GM23248 (cell line): ENCODE measurements around the gene UBE3D. TPM values are rescaled to one million over a fixed set of nuclear protein-coding genes. Genes with fewer than 3 reads are reported as not detected.

Experiments used
- DNase-seq: peaks from one replicate; pipeline ENCODE4 v3.0.0-alpha.2; 2015
- H2AFZ ChIP-seq: fragments of 200-600 bp; sonication (generic); 2 replicates; pipeline ENCODE4 v1.6.1; 2016; ENCODE audit warnings: antibody characterized with exemption
- H3F3A ChIP-seq: fragments of 200-600 bp; sonication (generic); 2 replicates; pipeline ENCODE4 v1.6.1; 2016; ENCODE audit warnings: mild to moderate bottlenecking, antibody characterized with exemption, mixed run types; ENCODE audit not compliant: insufficient read depth
- H3K27ac ChIP-seq: fragments of 200-600 bp; sonication (generic); 2 replicates; pipeline ENCODE4 v1.5.1; 2016; ENCODE audit warnings: mild to moderate bottlenecking
- H3K27me3 ChIP-seq: fragments of 200-600 bp; sonication (generic); replicated peaks from 2 replicates; pipeline ENCODE4 v1.6.1; 2016; ENCODE audit warnings: mild to moderate bottlenecking; ENCODE audit not compliant: insufficient read depth
- H3K36me3 ChIP-seq: fragments of 200-600 bp; sonication (generic); 2 replicates; pipeline ENCODE4 v1.6.1; 2016; ENCODE audit warnings: low read depth, mild to moderate bottlenecking
- H3K4me1 ChIP-seq: fragments of 200-600 bp; sonication (generic); 2 replicates; pipeline ENCODE4 v1.6.1; 2016; ENCODE audit warnings: mild to moderate bottlenecking; ENCODE audit not compliant: insufficient read depth
- H3K4me2 ChIP-seq: fragments of 200-600 bp; sonication (generic); one replicate; pipeline ENCODE4 v1.6.1; 2016; ENCODE audit warnings: mild to moderate bottlenecking; ENCODE audit not compliant: unreplicated experiment
- H3K4me3 ChIP-seq: fragments of 200-600 bp; sonication (generic); 2 replicates; pipeline ENCODE4 v1.5.1; 2016; ENCODE audit warnings: mild to moderate bottlenecking
- H3K79me2 ChIP-seq: fragments of 200-600 bp; sonication (generic); 2 replicates; pipeline ENCODE4 v1.6.1; 2016; ENCODE audit warnings: mild to moderate bottlenecking; ENCODE audit not compliant: insufficient read depth
- H3K9ac ChIP-seq: fragments of 200-600 bp; sonication (generic); 2 replicates; pipeline ENCODE4 v1.6.1; 2016; ENCODE audit warnings: mild to moderate bottlenecking
- H3K9me2 ChIP-seq: fragments of 200-600 bp; sonication (generic); 2 replicates; pipeline ENCODE4 v1.6.1; 2016; ENCODE audit warnings: mixed run types, mild to moderate bottlenecking, moderate library complexity; ENCODE audit not compliant: insufficient read depth
- H3K9me3 ChIP-seq: fragments of 200-600 bp; sonication (generic); one replicate; pipeline ENCODE4 v1.6.1; 2017; ENCODE audit warnings: low read depth
- H4K20me1 ChIP-seq: fragments of 200-600 bp; sonication (generic); 2 replicates; pipeline ENCODE4 v1.6.0; 2016; ENCODE audit not compliant: insufficient read depth
- EZH2 ChIP-seq: fragments of 200-600 bp; sonication (generic); IDR thresholded peaks from 2 replicates; pipeline ENCODE4 v1.6.1; 2018; ENCODE audit warnings: antibody characterized with exemption, mild to moderate bottlenecking; ENCODE audit not compliant: insufficient read depth, poor library complexity, severe bottlenecking
- EZH2phosphoT487 ChIP-seq: fragments of 200-600 bp; sonication (generic); IDR thresholded peaks from 2 replicates; pipeline ENCODE4 v1.6.1; 2018; ENCODE audit warnings: antibody characterized with exemption, moderate library complexity, mild to moderate bottlenecking, low read depth; ENCODE audit not compliant: insufficient read depth
- WGBS, 2 experiments: methylation state at CpG; one replicate each; pipeline ENCODE4 v1.1.6; 2015 to 2017; ENCODE audit warnings: low lambda C conversion rate in 2 of 2, low coverage in 1 of 2; ENCODE audit errors: missing lambda C conversion rate in 2 of 2; 5-methylcytosine and 5-hydroxymethylcytosine counted together
- in situ Hi-C: fragments of 300-500 bp; cut with MboI; formaldehyde crosslinking; loops from 2 replicates; pipeline ENCODE4 v1.15.0; 2020
- polyA plus RNA-seq: library from polyadenylated mRNA; unstranded; fragments of >200 nt; fragmentation: Nextera tagmentation; extraction: Ambion mirVana; gene quantifications from 2 replicates; pipeline ENCODE4 v1.2.1, GENCODE V29; 2016
- total RNA-seq: library from RNA; depleted of rRNA; stranded (reverse); fragments of >200 nt; shearing (Covaris generic); gene quantifications from 2 replicates; pipeline ENCODE4 v1.2.3, GENCODE V29; 2014

UBE3D gene
- total and polyA plus RNA-seq, 2 experiments from 2014 or later, result 2.1 to 6.9 TPM

- H2AFZ ChIP-seq, result no peak overlapping the region
- peaks cover 33% of the 10 kb centered on the region for H3K4me1 ChIP-seq
- no peaks in the 10 kb centered on the region for H3K79me2 ChIP-seq
- H4K20me1 ChIP-seq, result no peaks in the 10 kb centered on the region
- no peaks in the 10 kb centered on the region for H3K9me3 ChIP-seq
- no peak overlapping the region for H3K9ac ChIP-seq
- no peaks in the 10 kb centered on the region for H3K27me3 ChIP-seq
- H3K4me2 ChIP-seq, result peak overlapping the region; percentile 45
- H3K4me3 ChIP-seq, result no peak overlapping the region
- no peak for TF ChIP-seq EZH2
- no peak for TF ChIP-seq EZH2phosphoT487
- peaks cover 20% of the 10 kb centered on the region for H3F3A ChIP-seq
- no peaks in the 10 kb centered on the region for H3K36me3 ChIP-seq
- H3K27ac ChIP-seq, result no peak overlapping the region
- in situ Hi-C loops, result no loop called here
- DNase-seq, result peak; percentile 47
- H3K9me2 ChIP-seq, result no peaks in the 10 kb centered on the region
- WGBS, 2 experiments, result 28 to 37% methylated on average over 2 of the region's 2 CpGs
Observed at GRCh38 chr6:82987416-82987815, 78.2 kb downstream of the UBE3D start.

GRCh38 chr6:82984720-82985119, 80.9 kb downstream of the UBE3D start:
- Histone ChIP-seq H3K79me2 (no peaks in the 10 kb centered on the region), H3K4me3 (no peak overlapping the region), H3K9ac (no peak overlapping the region), H3K9me2 (no peaks in the 10 kb centered on the region; the same call in 1 of the 2 replicates), H3F3A (peaks cover 31% of the 10 kb centered on the region), H4K20me1 (no peaks in the 10 kb centered on the region), H3K4me2 (no peak overlapping the region), H3K27ac (no peak overlapping the region), H3K27me3 (no peaks in the 10 kb centered on the region), H3K4me1 (peaks cover 40% of the 10 kb centered on the region), H3K36me3 (no peaks in the 10 kb centered on the region), H2AFZ (no peak overlapping the region), H3K9me3 (no peaks in the 10 kb centered on the region)
- TF ChIP-seq EZH2phosphoT487 (no peak), EZH2 (no peak)
- in situ Hi-C loops, result no loop called here
- DNase-seq, result no peak

- Histone ChIP-seq H3K9ac (peak overlapping the region; percentile 43; the same call in 1 of the 2 replicates), H3K9me2 (no peaks in the 10 kb centered on the region; the same call in 1 of the 2 replicates), H3F3A (peaks cover 13% of the 10 kb centered on the region), H3K36me3 (no peaks in the 10 kb centered on the region), H2AFZ (peak overlapping the region; percentile 48; the same call in 1 of the 2 replicates), H3K27me3 (no peaks in the 10 kb centered on the region), H3K4me1 (peaks cover 15% of the 10 kb centered on the region), H4K20me1 (no peaks in the 10 kb centered on the region), H3K4me3 (no peak overlapping the region), H3K27ac (peak overlapping the region; percentile 86), H3K9me3 (no peaks in the 10 kb centered on the region), H3K4me2 (peak overlapping the region; percentile 33), H3K79me2 (no peaks in the 10 kb centered on the region)
- in situ Hi-C loops, result no loop called here
- peak; percentile 78 for DNase-seq
- TF ChIP-seq EZH2phosphoT487 (no peak), EZH2 (no peak)
- 0% methylated on average over 1 of the region's 1 CpG for WGBS, 2 experiments
Observed at GRCh38 chr6:82980086-82980485, 85.6 kb downstream of the UBE3D start.

GRCh38 chr6:82979657-82980056, 86.0 kb downstream of the UBE3D start:
- no peaks in the 10 kb centered on the region for H3K9me3 ChIP-seq
- no peaks in the 10 kb centered on the region; the same call in 1 of the 2 replicates for H3K9me2 ChIP-seq
- H4K20me1 ChIP-seq, result no peaks in the 10 kb centered on the region
- H3K79me2 ChIP-seq, result no peaks in the 10 kb centered on the region
- peak overlapping the region; percentile 86 for H3K27ac ChIP-seq
- H2AFZ ChIP-seq, result no peak overlapping the region
- no peaks in the 10 kb centered on the region for H3K36me3 ChIP-seq
- in situ Hi-C loops, result no loop called here
- H3K9ac ChIP-seq, result no peak overlapping the region
- H3F3A ChIP-seq, result peaks cover 13% of the 10 kb centered on the region
- no peak for DNase-seq
- H3K27me3 ChIP-seq, result no peaks in the 10 kb centered on the region
- peaks cover 15% of the 10 kb centered on the region for H3K4me1 ChIP-seq
- WGBS, 2 experiments, result 50 to 52% methylated on average over 1 of the region's 1 CpG
- no peak for TF ChIP-seq EZH2phosphoT487
- no peak for TF ChIP-seq EZH2
- H3K4me2 ChIP-seq, result peak overlapping the region; percentile 33
- no peak overlapping the region for H3K4me3 ChIP-seq
